GM13976 (cell line): Measurements from ENCODE around the gene EPS15.
"Not testable (repeated sequence)": the region's sequence is repeated elsewhere in the genome, so short reads cannot be mapped to it uniquely, and the experiment has no call there.

ENCODE experiments used
- DNase-seq: peaks from one replicate; pipeline ENCODE4 v3.0.0; 2012; ENCODE audit warnings: low spot score
- CTCF ChIP-seq: IDR thresholded peaks from 2 replicates; pipeline ENCODE4 v1.5.1; 2012; ENCODE audit warnings: borderline replicate concordance, mild to moderate bottlenecking; ENCODE audit not compliant: insufficient read depth; ENCODE audit errors: extremely low read depth, missing control alignments, control extremely low read depth
- in situ Hi-C: fragments of 300-500 bp; cut with MboI; formaldehyde crosslinking; loops from one replicate; pipeline ENCODE4 v1.12.0; 2022; ENCODE audit warnings: low sequenced_read_pairs, mixed read lengths, inconsistent platforms; ENCODE audit not compliant: unreplicated experiment

Gene EPS15

GRCh38 chr1:51325391-51325790, 193.7 kb downstream of the EPS15 start:
- in situ Hi-C loops, result no loop called here
- no peak for TF ChIP-seq CTCF
- no peak for DNase-seq

GRCh38 chr1:51325011-51325385, 194.1 kb downstream of the EPS15 start:
- in situ Hi-C loops, DNase-seq: not testable (repeated sequence)

- DNase-seq, result no peak
- in situ Hi-C loops, result no loop called here
- TF ChIP-seq CTCF, result no peak
Measured at GRCh38 chr1:51324251-51325010, 194.6 kb downstream of the EPS15 start.

- in situ Hi-C loops, result no loop called here
- no peak for TF ChIP-seq CTCF
- DNase-seq, result no peak
Measured at GRCh38 chr1:51323778-51324177, 195.3 kb downstream of the EPS15 start.

- in situ Hi-C loops, result no loop called here
- TF ChIP-seq CTCF, result no peak
- DNase-seq, result no peak
Measured at GRCh38 chr1:51322417-51323101, 196.5 kb downstream of the EPS15 start.

GRCh38 chr1:51321924-51322280, 197.2 kb downstream of the EPS15 start:
- no peak for TF ChIP-seq CTCF
- DNase-seq, result no peak
- in situ Hi-C loops, result no loop called here

- TF ChIP-seq CTCF, result no peak
- DNase-seq, result no peak
- in situ Hi-C loops, result no loop called here
Measured at GRCh38 chr1:51320967-51321923, 197.8 kb downstream of the EPS15 start.
